Heart left ventricle (tissue), 16 donors: Measurements from ENCODE around the gene EVL. TPM values are rescaled to one million over a fixed set of nuclear protein-coding genes. Genes with fewer than 3 reads are reported as not detected.

Experiments used
- ATAC-seq, 4 donors: fragments of 200-7000 bp; cut with Tn5 transposase; one replicate each; pipeline ENCODE4 v1.9.1; 2020 to 2022; ENCODE audit warnings: moderate library complexity in 4 of 4, mild to moderate bottlenecking in 3 of 4, moderate number of reproducible peaks in 1 of 4
- DNase-seq, 5 donors: peaks; one replicate each; pipeline ENCODE4 v3.0.0-alpha.2; 2020
- H3K27ac ChIP-seq, 12 donors: fragments of 200-600 bp; sonication (generic) in 4 of 12; one replicate each; pipeline versions ENCODE4 v1.5.0 to v1.8.0; 2016 to 2022; ENCODE audit warnings: mild to moderate bottlenecking in 2 of 12
- H3K27me3 ChIP-seq, 9 donors: fragments of 200-600 bp; sonication (generic) in 2 of 9; one replicate each; pipeline versions ENCODE4 v1.5.1 to v1.8.0; 2016 to 2022; ENCODE audit warnings: mild to moderate bottlenecking in 3 of 9
- H3K36me3 ChIP-seq, 9 donors: fragments of 200-600 bp; sonication (generic) in 2 of 9; one replicate each; pipeline versions ENCODE4 v1.5.0 to v1.8.0; 2018 to 2022; ENCODE audit warnings: mild to moderate bottlenecking in 2 of 9
- H3K4me1 ChIP-seq, 12 donors: fragments of 200-600 bp; sonication (generic) in 4 of 12; one replicate each; pipeline versions ENCODE4 v1.5.0 to v1.8.0; 2016 to 2022; ENCODE audit warnings: mild to moderate bottlenecking in 3 of 12
- H3K4me3 ChIP-seq, 12 donors: fragments of 200-600 bp; sonication (generic) in 4 of 12; one replicate each; pipeline versions ENCODE4 v1.5.0 to v1.8.0; 2017 to 2022; ENCODE audit warnings: mild to moderate bottlenecking in 9 of 12, moderate library complexity in 4 of 12
- H3K9me3 ChIP-seq, 12 donors: fragments of 200-600 bp; sonication (generic) in 4 of 12; one replicate each; pipeline versions ENCODE4 v1.5.0 to v1.8.0; 2016 to 2022; ENCODE audit warnings: mild to moderate bottlenecking in 1 of 12
- CTCF ChIP-seq, 12 donors: fragments of 200-600 bp; sonication (generic) in 4 of 12; IDR thresholded peaks; one replicate each; pipeline versions ENCODE4 v1.5.0 to v1.8.0; 2018 to 2022; ENCODE audit warnings: antibody characterized with exemption in 12 of 12, mild to moderate bottlenecking in 5 of 12
- POLR2A ChIP-seq, 2 donors: fragments of 450-650 bp; IDR thresholded peaks; one replicate each; pipeline ENCODE4 v1.6.1; 2017; ENCODE audit warnings: antibody characterized with exemption in 2 of 2, mild to moderate bottlenecking in 2 of 2, moderate library complexity in 2 of 2
- WGBS, 4 donors: extraction: QIAGEN DNeasy Blood & Tissue Kit in 2 of 4; methylation state at CpG; one replicate each; pipeline versions ENCODE4 v1.1.5 to v1.1.7; 2013 to 2018; 5-methylcytosine and 5-hydroxymethylcytosine counted together
- intact Hi-C, 10 donors: fragments of 100-400 bp; cut with DNase I; formaldehyde crosslinking; loops; one replicate each; pipeline versions ENCODE4 v1.11.1 to v1.14.2; 2022
- polyA plus RNA-seq, 2 donors: library from polyadenylated mRNA; stranded (reverse); fragments of 200-250 nt; gene quantifications; one replicate each; pipeline ENCODE4 v1.2.3, GENCODE V29; 2013
- total RNA-seq, 9 donors: library from RNA; depleted of rRNA in 2 of 9; stranded (reverse); fragments of >200 nt in 2 of 9; fragmentation: NEBNext Ultra II Directional in 3 of 9; extraction: Animal tissue kit (Norgen Biotek cat#: 25700) in 3 of 9; gene quantifications; one replicate each; pipeline versions ENCODE4 v1.1.0 to v1.2.4, GENCODE V29; 2016 to 2023
- donor health status: ischemic (EF 13 %, LVEDD 7.1; RV severe dilation, severe dysfunction).
- donor health status: healthy with polysubstance abuse.
- donor health status: DM: no; HTN: yes; CAD: no.
- donor health status: DM: no; HTN: no; CAD: no.
- donor health status: ischemic (EF 25% LVEDD 6.9; RV normal size, moderate dysfunction).
- donor health status: ischemic (EF 25% LVEDD 5.7; RV mildly dilated, moderate dysfunction).
- donor health status: healthy.
- donor health status: DM: yes; HTN: yes; CAD: no.
- donor health status: ischemic (EF 35%, LVEDD 5.7; RV mildly dilated, moderate dysfunction).
- donor health status: nonischemic (EF 11% LVEDD 7.7; RV severe dilation, severe dysfunction).
- donor health status: DM: yes; HTN: yes; CAD: no.
- donor health status: PGD.
- donor health status: ischemic (EF 29% LVEDD 5.4; RV normal size, mild dysfunction).
- donor health status: nonischemic (EF 23%, LVEDD 6.1; RV moderate dilation, normal function).

The EVL gene
- total and polyA plus RNA-seq, 11 donors: 23.8 to 116 (median 39.9) TPM

GRCh38 chr14:100111931-100112704 is 46.9 kb downstream of the EVL start:
- DNase-seq (no peak), ATAC-seq (no peak)
- Histone ChIP-seq H3K27me3 (no peaks in the 10 kb centered on the region), H3K4me3 (no peak overlapping the region), H3K9me3 (no peaks in the 10 kb centered on the region), H3K4me1 (peaks cover 0 to 25% (median 17%) of the 10 kb centered on the region in 12 donors), H3K27ac (peak overlapping the region in 1 of 12 donors; percentile 30), H3K36me3 (peaks cover 0 to 27% (median 0%) of the 10 kb centered on the region in 9 donors)
- no peak for TF ChIP-seq POLR2A (IDR thresholded peaks at IDR 0.05)
- no peak for TF ChIP-seq CTCF (IDR thresholded peaks at IDR 0.05)
- 74 to 76% (median 75%) methylated on average over 11 of the region's 11 CpGs for WGBS, 4 donors
- intact Hi-C loops: loop anchor here in 2 of 10 donors (2.0 to 5.0 kb wide), 2 partner anchors 75 kb away; no protein-coding TSS in a partner anchor

- H3K4me3 ChIP-seq: no peak overlapping the region
- peaks cover 0 to 31% (median 0%) of the 10 kb centered on the region in 9 donors for H3K36me3 ChIP-seq
- peaks cover 0 to 7% (median 0%) of the 10 kb centered on the region in 12 donors for H3K4me1 ChIP-seq
- DNase-seq (no peak), ATAC-seq (no peak)
- WGBS, 4 donors: 94 to 97% (median 96%) methylated on average over 13 of the region's 13 CpGs
- intact Hi-C loops: loop anchor here in 1 of 10 donors (5.0 kb wide), 1 partner anchor 73 kb away; no protein-coding TSS in a partner anchor
- no peaks in the 10 kb centered on the region for H3K9me3 ChIP-seq
- TF ChIP-seq POLR2A (IDR thresholded peaks at IDR 0.05) (no peak), CTCF (IDR thresholded peaks at IDR 0.05) (no peak)
- no peaks in the 10 kb centered on the region for H3K27me3 ChIP-seq
- no peak overlapping the region for H3K27ac ChIP-seq
Measured at GRCh38 chr14:100114109-100114765, 49.0 kb downstream of the EVL start.

- TF ChIP-seq POLR2A (IDR thresholded peaks at IDR 0.05) (no peak), CTCF (IDR thresholded peaks at IDR 0.05) (no peak)
- Histone ChIP-seq H3K36me3 (peaks cover 0 to 21% (median 0%) of the 10 kb centered on the region in 9 donors), H3K4me3 (no peak overlapping the region), H3K27ac (no peak overlapping the region), H3K4me1 (peaks cover 0 to 7% (median 0%) of the 10 kb centered on the region in 12 donors), H3K9me3 (no peaks in the 10 kb centered on the region), H3K27me3 (no peaks in the 10 kb centered on the region)
- 95 to 100% (median 96%) methylated on average over 6 of the region's 6 CpGs for WGBS, 4 donors
- intact Hi-C loops: no loop called here
- DNase-seq: no peak
- no peak for ATAC-seq
Measured at GRCh38 chr14:100115236-100115635, 50.0 kb downstream of the EVL start.

GRCh38 chr14:100115726-100116125 is 50.5 kb downstream of the EVL start:
- no peak for DNase-seq
- WGBS, 4 donors: 86 to 98% (median 92%) methylated on average over 8 of the region's 8 CpGs
- H3K4me1 ChIP-seq: peaks cover 0 to 7% (median 0%) of the 10 kb centered on the region in 12 donors
- no peak for ATAC-seq
- H3K27ac ChIP-seq: no peak overlapping the region
- H3K4me3 ChIP-seq: no peak overlapping the region
- no peaks in the 10 kb centered on the region for H3K27me3 ChIP-seq
- TF ChIP-seq CTCF (IDR thresholded peaks at IDR 0.05): no peak
- no peak for TF ChIP-seq POLR2A (IDR thresholded peaks at IDR 0.05)
- intact Hi-C loops: no loop called here
- no peaks in the 10 kb centered on the region for H3K9me3 ChIP-seq
- H3K36me3 ChIP-seq: peaks cover 0 to 25% (median 0%) of the 10 kb centered on the region in 9 donors
